Spleen (tissue), 7 donors: Measurements from ENCODE around the gene KHDRBS2.

Source experiments
- CTCF ChIP-seq, 11 experiments: fragments of 200-600 bp in 7 of 11; fragments of 450-650 bp in 4 of 11; sonication (generic) in 4 of 11; IDR thresholded peaks in 8 of 11; conservative IDR thresholded peaks in 3 of 11; 1 replicate in 7 of 11; 2 replicates in 4 of 11; pipeline versions ENCODE4 v1.4.0 to v1.8.0; 2016 to 2021; ENCODE audit warnings: antibody characterized with exemption in 11 of 11, inconsistent platforms in 4 of 11, mild to moderate bottlenecking in 1 of 11
- POLR2AphosphoS5 ChIP-seq, 3 donors: sonication (generic); formaldehyde crosslinking; IDR thresholded peaks; one replicate each; pipeline ENCODE4 v1.5.1; 2017; ENCODE audit warnings: antibody characterized with exemption in 3 of 3
- donor health status: DM: no; HTN: no; CAD: no; lungs with moderate emphysema.
- donor health status: DM: no; HTN: no; CAD: no.
- donor health status: DM: no; HTN: no; CAD: no.

GRCh38 chr6:62284725-62285124 lies 1.3 kb downstream of the KHDRBS2 start:
- TF ChIP-seq CTCF (IDR thresholded peaks at IDR 0.05 in 8 of 11, conservative IDR thresholded peaks at IDR 0.05 in 3 of 11) (no peak), POLR2AphosphoS5 (IDR thresholded peaks at IDR 0.05) (no peak)
